Activated CD4-positive, CD25-positive, alpha-beta regulatory T cell (primary cell): ENCODE results near the gene QRICH2.
A peak's percentile ranks its signal among the peaks of the same experiment; 100 is the strongest.
"Not testable (repeated sequence)": the region's sequence is repeated elsewhere in the genome, so short reads cannot be mapped to it uniquely, and the experiment has no call there.

Experiments used
- DNase-seq, 4 experiments: peaks; one replicate each; lab custom pipeline; 2025; lab: John Stamatoyannopoulos, UW

QRICH2 gene

GRCh38 chr17:76278268-76278908, 29.7 kb downstream of the QRICH2 start:
- no peak for DNase-seq

GRCh38 chr17:76277300-76278267, 30.5 kb downstream of the QRICH2 start:
- DNase-seq: no peak

- DNase-seq: no peak
Observed at GRCh38 chr17:76276461-76277299, 31.4 kb downstream of the QRICH2 start.

GRCh38 chr17:76276069-76276431, 32.0 kb downstream of the QRICH2 start:
- DNase-seq: no peak

GRCh38 chr17:76275382-76276068, 32.6 kb downstream of the QRICH2 start:
- no peak for DNase-seq

- DNase-seq: no peak
Observed at GRCh38 chr17:76274112-76274956, 33.7 kb downstream of the QRICH2 start.

GRCh38 chr17:76273445-76274111, 34.5 kb downstream of the QRICH2 start:
- DNase-seq: no peak

GRCh38 chr17:76272541-76273444, 35.3 kb downstream of the QRICH2 start:
- DNase-seq: peak in 2 of 4 experiments; percentile 55 to 59

GRCh38 chr17:76271669-76272540, 36.2 kb downstream of the QRICH2 start:
- DNase-seq: peak; percentile 63 to 79 (median 74)

- DNase-seq: no peak
Observed at GRCh38 chr17:76270770-76271668, 37.1 kb downstream of the QRICH2 start.

- DNase-seq: no peak
Observed at GRCh38 chr17:76270127-76270592, 37.9 kb downstream of the QRICH2 start.

GRCh38 chr17:76268991-76269981, 38.8 kb downstream of the QRICH2 start:
- DNase-seq: no peak

GRCh38 chr17:76268015-76268749, 39.9 kb downstream of the QRICH2 start:
- peak; percentile 38 to 52 (median 46) for DNase-seq

GRCh38 chr17:76267581-76268001, 40.5 kb downstream of the QRICH2 start:
- not testable (repeated sequence) for DNase-seq

GRCh38 chr17:76267051-76267576, 41.0 kb downstream of the QRICH2 start:
- DNase-seq: no peak
